SK-N-SH (cell line): ENCODE measurements around the gene NEURL1.

Source experiments
- CTCF ChIP-seq: fragments of 200-600 bp; sonication (generic); IDR thresholded peaks from 2 replicates; pipeline ENCODE4 v1.6.1; 2017; ENCODE audit warnings: antibody characterized with exemption, mild to moderate bottlenecking, moderate library complexity
- EP300 ChIP-seq, 2 experiments: IDR thresholded peaks; 2 replicates each; pipeline versions ENCODE4 v1.4.0 to v1.6.1; 2012; ENCODE audit warnings: borderline replicate concordance in 1 of 2, low read depth in 1 of 2, low read length in 1 of 2
- EZH2phosphoT487 ChIP-seq: fragments of 200-600 bp; sonication (generic); IDR thresholded peaks from 2 replicates; pipeline ENCODE4 v1.6.1; 2017; ENCODE audit warnings: low read depth, mixed run types, mild to moderate bottlenecking, antibody characterized with exemption, moderate library complexity, borderline replicate concordance
- GABPA ChIP-seq: IDR thresholded peaks from 2 replicates; pipeline ENCODE4 v1.4.0; 2012; ENCODE audit warnings: low read depth, mild to moderate bottlenecking
- JUND ChIP-seq: IDR thresholded peaks from 2 replicates; pipeline ENCODE4 v1.4.0; 2012
- NFIC ChIP-seq: IDR thresholded peaks from 2 replicates; pipeline ENCODE4 v1.4.0; 2012; ENCODE audit warnings: borderline replicate concordance
- POLR2AphosphoS5 ChIP-seq: IDR thresholded peaks from 2 replicates; pipeline ENCODE4 v1.6.1; 2012; ENCODE audit warnings: low read depth, low read length
- RCOR1 ChIP-seq: fragments of 150-350 bp; IDR thresholded peaks from 2 replicates; pipeline ENCODE4 v1.6.1; 2017; ENCODE audit warnings: antibody characterized with exemption, low read length
- TF ChIP-seq, protein P1 (sequence below): IDR thresholded peaks from 2 replicates; pipeline ENCODE4 v1.4.0; 2012; ENCODE audit warnings: low read depth

DNA sequence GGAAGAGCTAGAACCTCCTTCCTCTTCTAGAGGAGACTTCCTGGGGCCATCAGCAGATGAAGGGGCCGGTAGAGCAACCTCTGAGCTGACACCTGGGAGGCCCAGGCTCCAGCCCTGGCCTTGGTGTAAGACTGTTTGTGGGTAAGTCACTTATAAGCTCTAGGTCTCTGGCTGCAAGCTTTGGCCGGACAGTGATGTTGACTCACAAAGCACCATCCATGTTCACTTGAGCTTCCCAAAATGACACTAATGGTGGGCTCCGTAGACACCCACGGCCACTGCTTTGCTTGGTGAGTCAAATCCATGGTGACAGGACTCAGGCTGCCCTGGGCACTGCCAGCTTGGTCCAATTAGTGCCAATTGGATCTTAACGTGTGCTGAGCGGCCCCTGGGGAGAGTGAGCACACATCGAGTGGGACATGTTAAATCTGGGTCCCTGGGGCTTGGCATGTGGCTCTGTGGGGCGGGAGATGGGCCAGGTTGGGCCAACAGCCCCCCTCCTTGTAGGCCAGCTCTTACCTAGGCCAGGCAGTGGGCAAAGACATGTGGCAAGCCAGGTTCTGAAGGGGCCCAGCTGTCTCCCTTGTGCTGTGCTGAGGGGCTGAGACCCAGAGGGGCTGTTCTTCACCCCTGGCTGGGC is 16.7 kb downstream of the NEURL1 start:
- TF ChIP-seq CTCF, result no peak
- no peak for TF ChIP-seq JUND
- no peak for TF ChIP-seq EZH2phosphoT487
- no peak for TF ChIP-seq GABPA
- TF ChIP-seq NFIC, result no peak
- no peak for TF ChIP-seq POLR2AphosphoS5
- no peak for TF ChIP-seq RCOR1
- TF ChIP-seq, protein P1, sequence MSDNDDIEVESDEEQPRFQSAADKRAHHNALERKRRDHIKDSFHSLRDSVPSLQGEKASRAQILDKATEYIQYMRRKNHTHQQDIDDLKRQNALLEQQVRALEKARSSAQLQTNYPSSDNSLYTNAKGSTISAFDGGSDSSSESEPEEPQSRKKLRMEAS, result no peak
- TF ChIP-seq EP300 (IDR thresholded peaks at IDR 0.05; ENCODE audit: borderline replicate concordance in 1 of 2, low read depth in 1 of 2, low read length in 1 of 2), result no peak
